Erythroblast (primary cell): ENCODE data around the gene TSPAN10.

Source experiments
- GATA1 ChIP-seq: IDR thresholded peaks from 2 replicates; pipeline ENCODE4 v1.6.1; 2011; ENCODE audit warnings: low read depth, mild to moderate bottlenecking, control low read depth, low read length, moderate library complexity
- POLR2A ChIP-seq: IDR thresholded peaks from 2 replicates; pipeline ENCODE4 v1.6.1; 2011; ENCODE audit warnings: mild to moderate bottlenecking, low read length

- no peak for TF ChIP-seq POLR2A
- no peak for TF ChIP-seq GATA1
Measured at GRCh38 chr17:81664051-81664470, 27.1 kb downstream of the TSPAN10 start.
